Vagina (tissue), 2 donors: ENCODE results near the gene RSRC2.

Experiments used
- CTCF ChIP-seq, 3 experiments: fragments of 450-650 bp in 2 of 3; fragments of 200-600 bp in 1 of 3; sonication (generic) in 1 of 3; IDR thresholded peaks; one replicate each; pipeline ENCODE4 v1.5.1; 2017 to 2019; ENCODE audit warnings: antibody characterized with exemption in 3 of 3, mild to moderate bottlenecking in 2 of 3, moderate library complexity in 2 of 3
- POLR2A ChIP-seq, 2 donors: fragments of 450-650 bp; IDR thresholded peaks; one replicate each; pipeline ENCODE4 v1.6.1; 2017; ENCODE audit warnings: antibody characterized with exemption in 2 of 2, mild to moderate bottlenecking in 2 of 2, moderate library complexity in 2 of 2
- POLR2AphosphoS5 ChIP-seq, 2 donors: sonication (generic); formaldehyde crosslinking; IDR thresholded peaks; one replicate each; pipeline ENCODE4 v1.9.0; 2017; ENCODE audit warnings: antibody characterized with exemption in 2 of 2, mild to moderate bottlenecking in 2 of 2, low read depth in 1 of 2; ENCODE audit not compliant: insufficient read depth in 1 of 2

DNA sequence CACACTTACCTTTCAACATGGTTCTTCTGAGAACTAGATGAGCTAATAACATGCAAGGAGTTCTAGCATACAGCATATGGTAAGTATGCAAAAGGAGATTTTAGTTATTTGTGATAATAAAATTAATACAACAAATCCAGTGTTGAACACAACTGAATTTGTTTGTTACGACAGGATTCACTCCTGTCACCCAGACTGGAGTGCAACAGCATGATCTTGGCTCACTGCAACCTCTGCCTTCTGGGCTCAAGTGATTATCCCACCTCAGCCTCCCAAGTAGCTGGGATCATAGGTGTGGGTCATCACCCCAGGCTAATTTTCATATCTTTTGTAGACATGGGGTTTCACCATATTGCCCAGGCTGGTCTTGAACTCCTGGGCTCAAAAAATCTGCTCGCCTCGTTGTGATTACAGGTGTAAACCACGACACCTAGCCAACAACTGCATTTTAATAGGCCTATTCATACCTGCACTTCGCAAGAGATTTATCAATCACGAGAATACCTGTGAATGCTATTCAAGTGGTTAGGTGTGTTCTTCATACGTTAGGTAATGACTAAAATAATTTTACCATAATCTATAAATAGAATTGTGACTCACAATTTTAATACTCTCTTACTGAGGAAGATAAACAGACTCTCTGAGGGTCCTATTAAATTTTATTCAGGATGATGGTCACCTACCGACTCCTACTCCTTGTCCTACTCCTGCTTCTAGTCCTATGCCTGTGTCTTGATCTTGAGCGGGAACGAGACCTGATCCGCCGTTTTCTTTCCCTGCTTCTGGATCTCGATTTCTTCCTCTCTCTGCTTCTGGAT, 10.0 kb downstream of the RSRC2 start:
- no peak for TF ChIP-seq CTCF (IDR thresholded peaks at IDR 0.05)
- TF ChIP-seq POLR2A (IDR thresholded peaks at IDR 0.05) = no peak
- TF ChIP-seq POLR2AphosphoS5 (IDR thresholded peaks at IDR 0.05; ENCODE audit: insufficient read depth in 1 of 2, low read depth in 1 of 2) = no peak
